ENCODE data around the gene GABRB1.
A peak's percentile ranks its signal among the peaks of the same experiment; 100 is the strongest.
"Not testable (repeated sequence)": the region's sequence is repeated elsewhere in the genome, so short reads cannot be mapped to it uniquely, and the experiment has no call there.

GABRB1 gene

DNA sequence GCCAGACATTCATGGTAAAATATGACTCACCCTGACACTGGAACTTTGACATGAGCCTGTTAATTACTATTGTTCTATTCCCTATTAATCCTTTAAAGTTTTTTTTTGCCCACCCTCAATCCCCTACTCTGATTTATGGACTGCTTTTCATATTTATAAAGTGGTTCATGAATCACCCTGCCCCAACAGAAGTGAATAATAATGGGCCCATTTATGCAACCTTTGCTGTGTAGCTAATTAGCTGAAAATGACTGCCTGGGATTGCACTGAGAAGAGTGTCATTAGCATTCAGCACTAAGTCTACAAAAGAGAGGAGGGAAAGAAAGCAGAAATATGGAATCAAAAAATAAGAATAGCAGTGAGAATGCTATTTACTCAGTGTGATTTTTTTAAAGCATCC, 277.8 kb downstream of the GABRB1 start:
- DNase-seq (ENCODE audit: low read depth), result no peak

- DNase-seq (ENCODE audit: low read depth), result no peak
Measured at GRCh38 chr4:47312170-47312569, 280.8 kb downstream of the GABRB1 start.

GRCh38 chr4:47313384-47313783, 282.0 kb downstream of the GABRB1 start:
- DNase-seq (ENCODE audit: low read depth), result no peak

DNA sequence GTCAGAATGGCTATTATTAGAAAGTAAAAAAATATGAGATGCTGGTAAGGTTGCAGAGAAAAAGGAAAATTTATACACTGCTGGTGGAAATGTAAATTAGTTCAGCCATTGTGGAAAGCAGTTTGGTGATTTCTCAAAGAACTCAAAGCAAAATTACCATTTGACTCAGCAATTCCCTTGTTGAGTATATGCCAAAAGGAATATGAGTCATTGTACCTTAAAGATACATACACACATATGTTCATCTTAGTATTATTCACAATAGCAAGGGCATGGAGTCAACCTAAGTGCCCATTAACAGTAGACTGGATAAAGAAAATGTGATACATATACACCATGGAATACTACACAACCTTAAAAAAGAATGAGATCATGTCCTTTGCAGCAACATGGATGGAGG, 284.0 kb downstream of the GABRB1 start:
- no peak for DNase-seq (ENCODE audit: low read depth)

GRCh38 chr4:47326025-47326424, 294.7 kb downstream of the GABRB1 start:
- no peak for DNase-seq (ENCODE audit: low read depth)

- DNase-seq (ENCODE audit: low read depth), result no peak
Measured at GRCh38 chr4:47330866-47331265, 299.5 kb downstream of the GABRB1 start.

DNA sequence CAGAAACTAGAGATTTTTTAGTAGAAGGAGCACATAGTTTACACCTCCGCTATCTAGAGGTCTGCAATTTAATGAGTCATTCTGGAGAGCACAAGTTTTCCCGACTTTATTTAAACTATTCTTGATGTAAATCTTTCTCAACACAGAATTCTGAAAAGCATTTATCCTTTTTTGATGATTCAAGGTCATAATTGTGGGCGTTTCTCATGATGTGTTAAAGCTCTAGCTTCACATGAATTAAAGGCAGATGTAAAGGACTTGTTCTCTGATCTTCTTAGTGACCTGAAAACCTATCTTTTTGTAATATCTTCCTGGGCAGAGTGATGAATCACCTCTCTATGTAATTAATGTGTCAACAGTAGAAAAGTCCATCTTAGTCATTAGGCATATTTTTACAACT, 303.3 kb downstream of the GABRB1 start:
- DNase-seq (ENCODE audit: low read depth), result no peak

GRCh38 chr4:47337893-47338292, 306.5 kb downstream of the GABRB1 start:
- no peak for DNase-seq (ENCODE audit: low read depth)

GRCh38 chr4:47340914-47341313, 309.5 kb downstream of the GABRB1 start:
- DNase-seq (ENCODE audit: low read depth), result no peak

GRCh38 chr4:47342796-47343195, 311.4 kb downstream of the GABRB1 start:
- no peak for DNase-seq (ENCODE audit: low read depth)

DNA sequence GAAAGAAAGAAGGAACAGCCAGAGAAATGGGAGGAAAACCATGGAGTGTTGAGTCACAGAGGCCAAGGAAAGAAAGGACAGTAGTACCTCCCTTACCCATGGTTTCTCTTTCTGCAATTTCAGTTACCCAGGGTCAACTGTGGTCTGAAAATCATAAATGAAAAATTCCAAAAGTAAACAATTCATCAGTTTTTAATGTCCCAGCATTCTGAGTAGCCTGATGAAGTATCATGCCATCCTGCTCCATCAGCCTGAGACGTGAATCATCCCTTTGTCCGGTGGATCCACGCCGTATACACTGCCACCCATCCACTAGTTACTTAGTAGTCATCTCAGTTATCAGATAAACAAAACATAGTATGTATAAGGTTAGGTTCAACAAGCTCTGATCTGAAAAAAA, 318.0 kb downstream of the GABRB1 start:
- peak; percentile 41 for DNase-seq (ENCODE audit: low read depth)

DNA sequence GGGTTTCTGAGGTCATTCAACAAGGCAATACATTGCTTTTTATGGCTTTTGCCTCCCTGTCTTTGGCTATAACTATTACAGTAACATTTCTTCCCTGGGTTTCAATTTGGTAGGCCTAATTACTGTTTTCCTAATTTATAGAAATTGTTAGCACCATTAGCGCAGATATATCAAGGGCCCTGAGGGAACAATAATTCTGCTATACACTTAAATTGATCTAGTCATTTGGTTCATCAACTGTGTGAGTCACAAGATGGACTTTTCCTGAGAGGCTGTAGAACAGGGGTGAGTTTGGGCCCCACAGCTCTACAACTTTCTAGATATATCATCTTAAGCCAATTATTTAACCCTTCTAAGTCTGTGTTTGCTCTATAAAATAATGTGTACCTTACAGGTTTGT, 324.2 kb downstream of the GABRB1 start:
- no peak for DNase-seq (ENCODE audit: low read depth)

- DNase-seq (ENCODE audit: low read depth), result no peak
Measured at GRCh38 chr4:47359891-47360290, 328.5 kb downstream of the GABRB1 start.

DNA sequence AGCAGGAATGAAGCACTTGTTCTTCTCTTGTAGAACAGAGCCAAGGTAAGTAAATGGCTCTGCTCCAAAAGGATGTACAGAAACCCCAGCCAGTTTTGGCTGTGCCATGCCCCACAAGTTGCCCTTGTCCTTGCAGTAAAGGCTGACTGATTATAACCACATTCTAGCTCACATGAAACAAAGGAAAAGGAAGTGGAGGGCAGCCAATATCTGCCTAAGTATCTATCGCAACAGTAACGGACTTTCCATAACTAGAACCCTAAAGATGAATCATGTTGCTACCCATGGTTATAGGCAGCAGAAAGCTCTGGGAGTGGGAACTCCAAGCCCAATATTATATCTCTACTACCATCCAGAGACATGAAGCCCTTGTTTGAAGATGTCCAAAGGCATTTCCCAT, 336.4 kb downstream of the GABRB1 start:
- DNase-seq (ENCODE audit: low read depth), result no peak

DNA sequence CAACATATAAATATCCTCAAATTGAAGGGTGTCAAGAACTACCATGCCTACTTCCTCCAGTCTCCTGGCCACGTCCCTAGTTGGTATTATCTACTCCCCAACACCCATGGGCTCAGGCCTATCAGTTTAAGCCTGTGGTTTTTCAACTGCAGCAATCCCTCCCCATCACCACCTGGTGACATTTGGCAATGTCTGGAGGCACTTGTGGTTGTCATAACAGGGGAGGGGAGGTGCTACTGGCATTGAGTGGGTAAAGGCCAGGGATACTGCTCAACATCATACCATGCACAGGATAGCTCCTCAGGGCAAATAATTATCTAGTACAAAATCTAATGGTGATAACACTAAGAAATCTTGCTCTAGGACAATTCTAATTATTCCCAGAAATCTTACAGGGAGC, 336.8 kb downstream of the GABRB1 start:
- no peak for DNase-seq (ENCODE audit: low read depth)

GRCh38 chr4:47372561-47372960, 341.2 kb downstream of the GABRB1 start:
- DNase-seq (ENCODE audit: low read depth), result no peak

DNA sequence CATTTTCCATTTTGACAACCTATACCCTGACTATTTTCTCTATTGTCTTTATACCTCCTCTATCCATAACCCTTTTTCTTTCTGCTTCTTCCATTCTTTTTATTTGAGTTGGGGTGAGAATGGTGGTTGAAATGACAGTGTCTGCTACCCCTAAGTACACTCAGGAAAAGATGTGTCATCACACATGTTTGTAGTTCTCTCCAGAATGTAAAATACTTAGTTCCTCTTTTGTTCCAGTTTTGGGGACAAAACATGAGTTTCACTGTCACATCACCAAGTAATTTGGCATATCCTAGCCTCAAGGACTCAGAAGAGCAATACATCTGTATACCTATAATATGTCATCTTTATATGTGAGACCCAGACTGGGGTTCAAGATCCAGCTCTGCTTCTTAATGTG, 341.8 kb downstream of the GABRB1 start:
- DNase-seq (ENCODE audit: low read depth), result no peak

DNA sequence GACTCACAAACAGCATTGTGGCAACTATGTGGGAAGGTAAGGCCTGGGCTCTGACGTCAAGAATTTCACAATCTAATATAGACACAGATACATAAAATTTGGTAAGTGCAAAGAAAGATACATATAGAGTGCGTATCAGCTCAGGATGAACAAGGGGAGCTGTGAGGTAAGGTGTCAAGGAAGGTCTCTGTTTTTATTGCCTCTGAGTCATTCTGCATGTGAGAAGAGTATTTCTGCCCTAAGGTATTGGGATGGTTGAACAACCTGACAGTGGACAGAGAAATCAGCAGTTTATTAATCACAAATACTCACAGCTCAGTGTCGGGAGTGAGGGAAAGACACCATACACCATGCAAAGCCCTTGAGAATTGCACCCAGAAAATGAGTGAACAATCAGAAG, 342.3 kb downstream of the GABRB1 start:
- DNase-seq (ENCODE audit: low read depth), result no peak

DNA sequence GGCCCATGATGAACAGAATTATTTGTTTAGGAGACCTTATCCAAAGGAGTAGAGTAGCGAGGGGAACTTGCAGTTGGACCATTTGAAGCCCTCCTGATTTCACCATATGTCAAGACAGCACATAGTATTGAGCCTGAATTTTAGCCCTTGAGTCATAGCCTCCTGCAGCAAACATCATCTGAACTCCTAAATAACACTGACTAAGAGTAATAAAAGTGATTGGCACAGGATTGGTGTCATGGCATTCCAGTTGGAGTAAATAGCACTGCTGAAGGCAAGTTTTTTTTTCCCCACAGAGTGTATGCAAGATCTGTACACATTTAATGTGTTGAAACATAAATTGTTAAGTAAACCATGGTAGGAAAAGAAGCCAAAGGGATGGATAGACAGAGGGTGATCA, 343.1 kb downstream of the GABRB1 start:
- no peak for DNase-seq (ENCODE audit: low read depth)

GRCh38 chr4:47378021-47378530, 346.7 kb downstream of the GABRB1 start:
- not testable (repeated sequence) for DNase-seq (ENCODE audit: low read depth)

DNA sequence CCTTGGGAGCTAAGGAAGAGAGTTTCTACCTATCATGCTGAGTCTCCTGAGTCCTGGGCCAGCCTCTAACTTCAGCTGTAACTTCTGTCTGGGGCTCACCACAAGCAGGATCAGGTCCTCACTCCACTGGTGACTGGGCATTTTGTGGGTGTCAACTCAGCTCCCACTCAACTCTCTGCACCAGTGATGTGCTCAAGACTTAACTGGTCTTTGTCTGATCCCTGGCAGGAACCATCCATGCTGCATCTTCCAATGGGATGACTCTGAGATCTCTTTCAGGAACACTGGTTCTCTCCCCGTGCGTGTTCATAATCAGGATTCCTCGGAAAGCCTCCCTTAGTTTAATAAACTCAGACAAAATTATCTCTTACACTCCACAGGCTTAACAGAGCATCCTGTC, 349.8 kb downstream of the GABRB1 start:
- DNase-seq (ENCODE audit: low read depth), result no peak

DNA sequence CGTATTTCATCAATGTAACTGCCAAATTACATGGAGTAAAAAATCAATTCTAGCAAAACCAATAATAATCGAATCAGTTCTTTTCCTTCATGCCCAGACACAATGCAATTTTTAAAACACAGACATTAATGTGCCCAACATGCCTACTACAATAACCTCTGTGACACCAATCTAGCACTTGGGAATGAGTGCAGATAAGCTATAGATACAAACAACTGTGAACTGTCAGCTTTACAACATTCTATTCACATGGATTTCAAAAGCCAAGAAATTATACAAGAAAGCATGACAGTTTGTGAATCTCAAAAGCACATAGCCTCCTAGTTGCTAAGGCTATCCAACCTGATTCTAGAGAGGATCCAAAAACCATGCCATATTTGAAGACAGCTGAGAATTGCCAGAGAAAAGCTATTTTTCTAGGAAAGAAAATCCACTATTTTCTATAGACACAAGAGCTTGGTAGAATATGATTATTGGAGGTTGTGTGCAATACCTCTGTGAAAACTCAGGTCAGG, 351.5 kb downstream of the GABRB1 start:
- no peak for DNase-seq (ENCODE audit: low read depth)

- no peak for DNase-seq (ENCODE audit: low read depth)
Measured at GRCh38 chr4:47383829-47384427, 352.6 kb downstream of the GABRB1 start.

GRCh38 chr4:47386146-47386545, 354.8 kb downstream of the GABRB1 start:
- no peak for DNase-seq (ENCODE audit: low read depth)
